HuH-7 (cell line): ENCODE data around the gene HSPA14.
"Not testable (repeated sequence)": the region's sequence is repeated elsewhere in the genome, so short reads cannot be mapped to it uniquely, and the experiment has no call there.

Experiments used
- DNase-seq: peaks from one replicate; pipeline ENCODE4 v3.0.0; 2011; ENCODE audit warnings: low spot score

HSPA14 gene

DNA sequence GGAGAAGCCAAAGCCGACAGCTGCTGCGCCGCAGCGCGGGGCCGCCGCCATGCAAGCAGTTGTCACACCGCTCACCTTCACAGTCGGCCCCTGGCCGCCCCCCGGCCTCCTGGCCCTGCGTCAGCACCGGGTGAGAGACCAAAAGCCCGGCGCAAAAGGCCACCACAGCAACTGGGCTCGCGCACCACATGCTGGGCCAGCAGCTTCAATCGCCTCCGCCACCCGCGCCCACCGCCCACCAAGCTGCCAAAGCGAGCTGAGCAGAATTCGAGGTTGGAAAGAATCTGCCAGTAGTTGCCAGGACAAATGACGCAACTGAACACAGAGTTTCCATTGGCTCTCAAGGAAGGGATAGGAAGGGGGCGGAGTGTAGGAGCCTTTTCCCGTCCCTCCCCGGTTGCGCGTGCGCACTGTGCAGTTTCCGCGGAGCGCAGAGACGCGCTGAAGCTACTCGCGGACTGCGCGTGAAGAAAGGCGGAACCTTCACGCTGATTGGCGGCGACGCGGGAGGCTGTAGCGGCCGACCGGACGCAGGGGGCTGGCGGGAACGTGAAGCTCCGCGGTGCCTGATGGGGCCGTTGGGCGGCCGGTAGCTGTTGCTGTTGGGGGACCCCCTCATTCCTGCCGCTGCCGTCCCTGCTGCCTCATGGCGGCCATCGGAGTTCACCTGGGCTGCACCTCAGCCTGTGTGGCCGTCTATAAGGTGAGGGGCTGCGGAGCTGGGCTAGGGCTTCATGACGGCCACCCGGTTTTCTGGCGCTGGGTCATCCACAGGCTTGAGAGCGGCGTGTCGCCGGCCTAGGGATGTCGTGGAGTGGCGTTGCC, at the start of gene HSPA14, which contains the start of the genes CDNF and MSANTD7:
TSS of gene HSPA14 (plus strand) at position 550 of the 825 bp plus-strand sequence. CDS start at position 647, 97 bp downstream.
TSS of gene CDNF (minus strand) at position 281 of the 825 bp plus-strand sequence. CDS start at position 190, 91 bp downstream.
TSS of gene MSANTD7 (plus strand) at position 550 of the 825 bp plus-strand sequence. CDS start 3,979 bp downstream, outside the sequence.
- peak; percentile 98 for DNase-seq

DNA sequence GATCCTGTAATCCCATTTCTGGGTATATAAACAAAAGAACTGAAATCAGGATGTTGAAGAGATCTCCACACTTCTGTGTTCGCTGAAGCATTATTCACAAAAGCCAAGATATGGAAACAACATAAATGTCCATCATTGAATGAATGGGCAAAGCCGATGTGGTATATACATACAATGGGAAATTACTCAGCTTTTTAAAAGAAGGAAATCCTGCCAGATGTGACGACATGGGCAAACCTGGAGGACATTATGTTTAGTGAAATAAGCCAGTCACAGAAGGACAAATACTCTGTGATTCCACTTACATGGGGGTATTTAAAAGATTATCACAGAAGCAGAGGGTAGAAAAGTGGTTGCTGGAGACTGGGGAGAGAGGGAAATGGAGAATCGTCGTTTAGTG, 39.5 kb upstream of the HSPA14 start:
- no peak for DNase-seq

DNA sequence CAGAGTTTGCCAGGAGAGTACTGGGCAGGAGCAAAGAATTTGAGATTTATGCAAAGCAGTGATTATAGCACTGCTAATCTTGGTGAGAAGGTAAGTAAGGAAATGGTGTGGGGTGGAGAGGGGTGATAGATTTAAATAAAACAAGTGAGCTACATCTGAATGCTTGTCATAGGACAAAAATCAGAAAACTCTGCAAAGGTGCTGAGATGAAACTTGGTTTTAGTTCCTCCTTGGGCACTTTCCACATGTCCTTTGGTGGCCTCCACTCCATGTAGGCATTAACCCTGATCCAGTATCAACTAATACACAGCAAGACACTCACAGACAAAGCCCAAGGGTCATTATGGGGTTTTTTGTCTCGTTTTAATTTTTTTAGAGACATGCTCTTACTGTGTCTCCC, 37.7 kb upstream of the HSPA14 start:
- DNase-seq, result no peak

DNA sequence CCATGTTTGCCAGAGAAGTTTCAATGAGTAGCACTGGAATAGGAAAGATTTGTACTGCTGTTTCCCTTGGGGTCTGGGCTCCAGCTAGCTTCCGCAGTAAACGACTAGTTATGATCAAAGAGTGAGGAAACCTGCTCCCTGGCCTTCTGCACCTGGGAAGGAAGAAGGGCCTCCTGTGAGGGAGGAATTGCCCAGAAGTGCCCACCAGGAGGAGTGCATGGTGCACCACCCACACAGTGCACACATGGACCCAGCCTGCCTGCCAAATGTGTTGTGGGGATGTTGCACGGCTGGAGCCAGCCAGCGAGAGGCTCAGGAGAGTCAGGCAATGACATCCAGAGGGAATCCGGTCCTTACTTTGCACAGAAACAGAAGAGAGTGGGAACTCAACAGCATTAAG, 36.4 kb upstream of the HSPA14 start:
- no peak for DNase-seq

GRCh38 chr10:14803827-14804226, 34.3 kb upstream of the HSPA14 start:
- no peak for DNase-seq

DNA sequence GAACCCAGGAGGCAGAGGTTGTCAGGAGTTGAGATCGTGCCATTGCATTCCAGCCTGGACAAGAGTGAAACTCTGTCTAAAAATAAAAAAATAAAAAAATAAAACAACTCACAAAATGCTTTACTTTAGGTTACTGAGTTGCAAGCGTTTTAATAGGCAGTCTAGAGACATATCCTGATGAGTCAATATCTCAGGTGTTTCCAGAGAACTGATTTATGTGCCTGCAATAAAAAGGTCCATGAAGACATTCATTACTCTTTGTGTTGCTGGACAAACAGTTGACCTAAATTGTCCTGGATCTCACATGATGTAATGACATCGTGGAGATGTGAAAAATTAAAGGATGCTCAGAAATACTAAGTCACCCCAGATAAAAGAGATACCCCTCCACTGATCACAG, 31.8 kb upstream of the HSPA14 start:
- no peak for DNase-seq

- DNase-seq, result no peak
Observed at GRCh38 chr10:14810969-14811953, 26.8 kb upstream of the HSPA14 start.

DNA sequence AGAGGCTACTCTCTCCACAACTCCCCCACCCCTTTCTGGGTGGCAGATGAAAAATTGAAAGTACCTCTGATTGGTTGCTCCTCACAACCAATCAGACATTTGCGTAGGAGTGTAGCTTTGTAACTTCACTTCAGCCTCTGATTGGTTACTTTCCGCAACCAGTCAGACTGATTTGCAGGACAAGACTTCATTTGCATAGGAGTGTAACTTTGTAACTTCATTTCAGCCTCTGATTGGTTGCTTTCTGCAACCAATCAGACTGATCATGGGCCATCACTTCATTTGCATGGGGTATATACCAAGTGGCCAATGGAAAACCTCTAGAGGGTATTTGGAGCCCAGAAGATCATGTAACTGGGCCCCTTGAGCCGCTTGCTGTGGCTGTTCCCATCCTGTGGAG, 25.8 kb upstream of the HSPA14 start:
- no peak for DNase-seq

GRCh38 chr10:14815681-14816080, 22.4 kb upstream of the HSPA14 start:
- DNase-seq, result no peak

DNA sequence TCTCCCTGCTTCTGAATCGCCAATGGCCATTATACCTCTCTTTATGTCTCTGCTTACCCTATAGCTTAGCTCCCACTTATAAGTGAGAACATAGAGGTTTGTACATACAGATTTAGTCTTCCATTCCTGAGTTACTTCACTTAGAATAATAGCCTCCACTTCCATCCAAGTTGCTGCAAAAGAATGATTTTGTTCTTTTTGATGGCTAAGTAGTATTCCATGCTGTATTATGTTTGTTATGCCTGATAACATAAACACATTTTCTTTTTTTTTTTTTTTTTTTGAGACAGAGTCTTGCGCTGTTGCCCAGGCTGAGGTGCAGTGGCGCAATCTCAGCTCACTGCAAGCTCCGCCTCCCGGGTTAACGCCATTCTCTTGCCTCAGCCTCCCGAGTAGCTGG, 21.4 kb upstream of the HSPA14 start:
- DNase-seq, result not testable (repeated sequence)

GRCh38 chr10:14820010-14820774, 17.9 kb upstream of the HSPA14 start:
- DNase-seq, result no peak

GRCh38 chr10:14820775-14821154, 17.3 kb upstream of the HSPA14 start:
- DNase-seq, result no peak

DNA sequence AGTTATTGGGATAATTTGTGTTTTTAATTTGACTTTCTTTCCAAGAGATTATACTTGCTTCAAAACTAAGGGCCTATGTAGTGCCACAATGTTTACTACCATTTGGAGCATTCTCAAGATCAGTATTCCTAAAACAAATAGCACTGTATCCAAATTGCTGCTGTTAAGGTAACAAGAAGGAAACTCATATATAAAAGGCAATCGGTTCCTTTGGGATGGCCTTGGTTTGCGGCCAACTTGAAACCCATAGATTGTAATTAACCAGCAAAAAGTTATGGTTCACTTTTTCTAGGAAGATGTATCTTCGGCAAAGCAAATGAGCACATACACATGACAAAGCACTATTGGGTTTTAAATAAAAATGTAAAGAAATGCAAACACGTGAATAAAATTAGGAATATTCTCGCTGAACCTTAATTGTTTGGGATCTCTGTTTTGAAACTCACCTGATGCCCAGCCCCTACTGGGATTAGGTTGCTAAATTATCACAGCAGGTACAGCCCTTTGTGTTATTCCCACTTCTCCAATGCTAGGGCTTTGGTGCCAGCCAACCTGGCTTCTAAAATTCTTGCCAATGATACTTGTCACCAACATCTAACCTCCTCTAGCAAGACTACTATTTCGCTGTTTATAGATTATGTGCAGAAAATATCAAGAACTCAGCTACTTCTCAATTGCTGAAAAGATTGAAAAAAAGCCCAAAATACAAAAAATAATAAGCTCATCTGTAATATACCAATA, 16.3 kb upstream of the HSPA14 start:
- DNase-seq, result no peak

DNA sequence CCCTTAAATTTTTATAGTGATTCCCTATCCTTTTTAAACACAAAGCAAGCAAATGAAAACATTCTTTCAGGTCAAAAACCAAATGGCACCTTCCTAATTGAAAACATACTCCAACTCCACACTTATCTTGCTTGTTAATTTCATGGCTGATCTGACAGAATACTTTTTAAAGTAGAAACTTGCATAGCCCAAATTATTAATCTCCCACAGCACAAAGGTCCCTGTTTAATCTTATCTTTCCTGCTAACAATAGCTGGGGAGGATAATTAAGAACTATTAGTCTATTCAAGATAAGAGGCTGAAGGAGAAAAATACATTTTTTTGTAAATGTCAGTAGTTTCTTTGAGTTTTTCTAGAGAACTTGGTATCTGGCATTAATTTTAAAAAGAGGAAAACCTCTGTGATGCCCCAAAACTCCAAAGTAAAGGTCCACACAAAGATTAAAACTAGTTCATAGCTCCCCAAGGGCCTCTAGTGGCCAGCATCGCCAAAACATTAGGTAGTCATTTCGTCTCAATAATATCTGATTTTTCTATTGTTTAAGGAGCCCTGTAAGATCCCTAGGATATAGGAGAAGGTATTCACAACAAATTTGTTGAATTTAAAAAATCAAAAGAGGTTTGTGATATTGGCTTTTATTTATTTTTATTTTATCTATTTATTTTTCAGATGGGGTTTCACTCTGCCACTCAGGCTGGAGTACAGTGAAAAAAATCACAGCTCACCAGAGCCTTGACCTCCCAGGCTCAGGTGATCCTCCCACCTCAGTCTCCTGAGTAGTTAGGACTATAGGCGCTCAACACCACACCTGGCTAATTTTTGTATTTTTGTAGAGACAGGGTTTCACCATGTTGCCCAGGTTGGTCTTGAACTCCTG, 15.0 kb upstream of the HSPA14 start:
- DNase-seq, result peak; percentile 40

GRCh38 chr10:14823966-14824365, 14.1 kb upstream of the HSPA14 start:
- no peak for DNase-seq

DNA sequence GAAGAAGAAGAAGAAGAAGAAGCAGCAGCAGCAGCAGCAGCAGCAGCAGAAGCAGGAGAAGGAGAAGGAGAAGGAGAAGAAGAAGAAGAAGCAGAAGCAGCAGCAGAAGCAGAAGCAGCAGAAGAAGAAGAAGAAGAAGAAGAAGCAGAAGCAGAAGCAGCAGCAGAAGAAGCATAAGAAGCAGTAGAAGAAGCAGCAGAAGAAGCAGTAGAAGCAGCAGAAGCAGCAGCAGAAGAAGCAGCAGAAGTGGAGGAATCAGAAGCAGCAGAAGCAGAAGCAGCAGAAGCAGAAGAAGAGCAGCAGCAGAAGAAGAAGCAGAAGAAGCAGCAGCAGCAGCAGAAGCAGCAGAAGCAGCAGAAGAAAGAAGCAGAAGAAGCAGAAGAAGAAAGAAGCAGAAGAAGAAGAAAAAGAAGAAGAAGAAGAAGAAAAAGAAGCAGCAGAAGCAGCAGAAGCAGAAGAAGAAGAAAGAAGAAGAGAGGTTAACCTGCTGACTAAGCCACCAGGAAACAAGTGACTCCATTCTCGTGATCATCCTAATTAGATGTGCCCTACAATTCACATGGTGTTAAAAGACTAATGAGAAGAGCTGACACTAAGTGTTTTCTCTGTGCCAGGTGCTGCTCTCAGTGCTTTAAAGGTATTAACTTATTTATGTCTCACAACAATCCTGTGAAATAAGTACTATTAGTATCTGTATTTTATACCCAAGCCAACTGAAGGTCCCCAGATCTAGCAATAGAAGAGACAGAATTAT, 11.9 kb upstream of the HSPA14 start:
- DNase-seq, result no peak

DNA sequence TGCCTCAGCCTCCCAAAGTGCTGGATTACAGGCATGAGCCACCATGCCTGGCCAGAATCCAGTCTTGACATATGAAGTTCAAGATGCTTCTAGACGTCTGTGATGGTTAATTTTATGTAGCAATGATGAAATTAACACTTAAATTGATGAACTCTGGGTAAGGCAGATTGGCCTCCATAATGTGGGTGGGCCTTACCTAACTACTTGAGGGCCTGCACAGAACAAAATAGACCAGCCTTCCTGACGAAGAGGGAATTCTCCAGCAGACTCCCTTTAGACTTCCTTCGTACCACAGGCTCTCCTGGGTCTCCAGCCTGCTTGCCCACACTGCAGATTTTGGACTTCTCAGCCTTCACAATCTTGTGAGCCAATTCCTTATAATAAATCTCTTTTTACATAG, 5.0 kb upstream of the HSPA14 start:
- no peak for DNase-seq

GRCh38 chr10:14836208-14836607, 1.9 kb upstream of the HSPA14 start:
- no peak for DNase-seq

DNA sequence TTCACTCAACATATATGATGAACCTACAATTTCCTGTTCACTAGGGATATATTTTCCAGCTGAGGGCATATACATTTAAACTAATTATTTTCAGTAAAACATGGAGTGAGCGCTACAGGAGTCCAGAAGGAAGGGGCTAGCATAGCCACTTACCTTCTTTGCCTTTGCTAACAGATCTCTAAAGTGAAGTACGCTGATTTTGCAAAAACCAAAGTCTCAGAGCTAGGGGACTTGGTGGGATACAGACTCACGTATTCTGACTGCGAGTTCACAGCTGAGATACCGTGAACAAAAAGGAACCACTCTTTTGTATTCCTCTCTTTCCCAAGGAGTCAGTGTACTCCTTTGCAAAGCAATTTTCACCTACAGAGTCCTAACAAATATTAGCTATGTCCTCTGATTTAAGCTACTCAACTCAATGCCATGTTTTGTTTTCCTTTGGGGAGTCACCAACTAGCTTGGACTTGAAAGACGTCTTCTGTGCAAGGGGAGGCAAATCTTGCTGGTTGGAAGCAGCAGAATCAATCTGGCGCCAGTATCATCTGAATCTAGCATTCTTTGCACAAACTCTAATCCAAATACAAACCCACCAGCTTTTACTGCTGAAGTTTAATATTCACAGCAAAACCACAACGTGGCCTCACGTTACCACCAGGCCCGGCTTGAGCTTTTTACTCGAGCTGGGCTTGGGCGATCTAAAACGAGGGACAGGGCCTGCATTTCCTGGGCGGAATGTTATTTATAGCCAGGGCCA, 926 bp upstream of the HSPA14 start:
- DNase-seq, result peak; percentile 10
